HG03575 (cell line): ENCODE data around the gene TMEM116.
"Not testable (repeated sequence)": the region's sequence is repeated elsewhere in the genome, so short reads cannot be mapped to it uniquely, and the experiment has no call there.

Experiments used
- ATAC-seq: cut with Tn5 transposase; IDR thresholded peaks from one replicate; pipeline ENCODE4 v1.9.1; 2021; ENCODE audit not compliant: unreplicated experiment, insufficient number of reproducible peaks, low FRiP score; ENCODE audit errors: extremely low read depth

The TMEM116 gene

GRCh38 chr12:112012775-112013600 lies at the start of gene TMEM116, which contains the start of gene ERP29:
TMEM116 (minus strand) TSS chr12:112013165; CDS start chr12:112005270, 7,895 bp downstream.
ERP29 (plus strand) TSS chr12:112013426; CDS start chr12:112013466, 40 bp downstream.
- no peak for ATAC-seq

DNA sequence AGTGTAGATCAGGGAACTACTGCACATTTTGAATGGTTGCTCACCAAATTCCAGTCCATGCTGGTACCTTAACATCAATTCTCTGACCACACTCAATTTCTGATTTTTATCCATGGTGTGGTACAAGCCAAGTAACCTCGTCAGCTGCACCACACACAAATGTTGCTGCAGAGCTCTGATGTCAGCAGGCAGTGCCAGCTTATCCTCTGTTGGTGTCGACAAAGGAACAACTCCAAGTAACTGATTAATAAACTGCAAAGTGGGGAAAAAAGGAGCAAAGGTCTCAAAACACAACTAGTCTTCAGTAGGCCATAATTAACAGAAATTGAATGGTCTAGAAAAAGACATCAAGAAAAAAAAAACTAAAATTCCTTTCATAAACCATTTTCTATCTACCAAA lies 48.2 kb upstream of the TMEM116 start:
- ATAC-seq: no peak

DNA sequence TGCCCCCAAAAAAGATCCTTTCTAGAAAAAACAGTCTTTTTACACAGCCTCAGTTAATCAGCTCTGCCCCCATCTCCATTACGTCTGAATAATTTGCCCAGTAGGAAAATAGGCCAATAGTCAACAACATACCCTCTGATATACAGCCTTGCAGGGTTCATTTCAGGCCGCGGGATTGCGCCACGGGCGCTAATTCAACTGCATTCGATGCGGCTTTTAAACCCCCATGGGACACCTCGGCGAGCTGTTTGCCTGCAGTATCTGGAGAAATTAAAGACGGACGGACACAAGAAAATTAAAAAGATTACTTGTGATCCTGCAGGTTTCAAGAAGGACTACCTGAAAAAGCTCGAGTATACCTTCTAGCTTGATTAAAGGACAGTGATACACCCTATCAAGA lies 36.4 kb upstream of the TMEM116 start:
- ATAC-seq: no peak

GRCh38 chr12:112046003-112046402 lies 33.0 kb upstream of the TMEM116 start:
- ATAC-seq: no peak

- not testable (repeated sequence) for ATAC-seq
Observed at GRCh38 chr12:112036614-112037013, 23.6 kb upstream of the TMEM116 start.

DNA sequence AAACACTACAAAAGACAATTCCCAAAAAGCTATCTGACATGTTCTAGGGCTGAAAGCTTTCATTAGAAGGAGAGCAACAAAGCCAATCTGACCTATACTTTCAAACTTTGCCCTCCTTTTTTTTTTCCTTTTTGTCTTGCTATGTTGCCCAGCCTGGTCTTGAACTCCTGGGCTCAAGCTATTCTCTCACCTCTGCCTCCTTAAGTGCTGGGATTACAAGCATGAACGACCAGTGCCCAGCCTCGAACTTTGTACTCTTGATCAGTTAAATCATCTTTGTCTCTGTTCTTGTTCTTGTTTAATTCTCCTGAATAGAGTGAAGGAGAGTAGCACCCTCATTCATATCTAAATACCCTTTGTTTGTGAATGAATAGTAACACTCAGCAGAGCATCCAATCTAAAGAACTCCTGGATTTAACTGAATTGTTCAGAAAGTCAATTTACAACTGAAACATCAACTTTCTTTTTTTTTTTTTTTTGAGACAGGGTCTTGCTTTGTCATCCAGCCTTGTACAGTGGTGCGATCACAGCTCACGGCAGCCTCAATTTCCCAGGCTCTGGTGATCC lies 22.3 kb upstream of the TMEM116 start:
- no peak for ATAC-seq

DNA sequence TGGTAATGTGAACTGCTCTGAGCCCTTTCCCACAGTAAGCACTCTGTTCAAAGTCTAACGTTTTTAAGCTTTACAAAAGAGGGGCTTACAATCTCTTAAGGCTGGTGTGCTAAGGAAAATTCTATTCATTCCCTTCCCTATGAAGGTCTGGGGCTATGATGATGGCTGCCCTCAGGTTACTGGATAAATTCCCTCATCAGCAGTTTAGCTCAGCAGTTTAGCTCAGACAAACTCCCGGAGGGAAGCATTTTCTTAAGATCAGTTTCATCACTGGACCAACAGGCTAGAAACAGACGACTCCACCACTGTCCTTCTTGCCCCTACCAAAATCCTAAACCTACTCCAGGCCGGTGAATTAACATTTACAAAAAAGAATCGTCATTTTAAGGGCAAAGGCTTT lies 19.3 kb upstream of the TMEM116 start:
- ATAC-seq: no peak

DNA sequence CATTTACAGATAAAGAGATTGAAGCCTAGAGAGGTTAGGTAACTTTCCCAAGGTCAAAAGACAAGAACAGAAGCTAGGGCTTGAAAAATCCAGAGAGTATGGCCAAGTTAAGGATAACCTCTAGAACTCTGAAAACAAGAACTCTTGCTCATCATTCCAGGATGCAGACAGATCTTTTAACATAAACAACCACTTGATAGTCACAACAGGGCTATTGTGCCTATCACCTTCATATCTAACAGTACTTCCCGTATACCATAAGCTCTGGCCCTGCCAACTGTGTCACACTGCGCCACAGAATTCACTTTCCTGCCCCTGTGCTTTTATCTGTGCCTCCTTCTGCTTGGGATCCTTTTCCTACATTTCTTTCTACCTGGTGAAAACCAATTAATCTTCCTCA lies 18.5 kb upstream of the TMEM116 start:
- no peak for ATAC-seq

GRCh38 chr12:112029301-112029700 lies 16.3 kb upstream of the TMEM116 start:
- no peak for ATAC-seq

DNA sequence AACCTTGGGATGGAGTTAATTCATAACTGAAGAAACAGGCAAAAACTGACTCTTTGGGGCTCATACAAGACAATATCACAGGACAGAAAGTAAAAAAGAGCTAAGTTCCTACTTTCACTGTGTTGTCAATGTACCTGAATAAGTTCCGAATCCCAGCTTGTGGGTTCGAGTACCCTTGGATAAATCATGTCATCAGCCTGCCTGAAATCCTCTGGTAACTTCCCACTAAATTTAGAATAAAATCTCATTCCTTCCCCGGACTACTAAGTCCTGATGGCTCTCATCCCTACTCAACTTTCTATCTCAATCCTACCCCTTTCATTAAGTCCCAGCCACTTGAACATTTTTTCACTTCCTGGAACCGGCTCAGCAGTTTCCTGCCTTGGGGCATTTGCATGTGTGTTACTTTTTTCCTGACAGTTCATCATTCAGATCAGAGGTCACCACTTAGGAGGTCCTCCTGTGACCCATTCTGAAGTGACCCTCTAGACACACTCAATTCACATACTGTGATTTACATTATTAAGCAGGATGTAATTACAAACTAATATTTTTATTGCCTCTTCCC lies 12.9 kb upstream of the TMEM116 start:
- no peak for ATAC-seq

- ATAC-seq: no peak
Observed at GRCh38 chr12:112023759-112024396, 10.9 kb upstream of the TMEM116 start.

DNA sequence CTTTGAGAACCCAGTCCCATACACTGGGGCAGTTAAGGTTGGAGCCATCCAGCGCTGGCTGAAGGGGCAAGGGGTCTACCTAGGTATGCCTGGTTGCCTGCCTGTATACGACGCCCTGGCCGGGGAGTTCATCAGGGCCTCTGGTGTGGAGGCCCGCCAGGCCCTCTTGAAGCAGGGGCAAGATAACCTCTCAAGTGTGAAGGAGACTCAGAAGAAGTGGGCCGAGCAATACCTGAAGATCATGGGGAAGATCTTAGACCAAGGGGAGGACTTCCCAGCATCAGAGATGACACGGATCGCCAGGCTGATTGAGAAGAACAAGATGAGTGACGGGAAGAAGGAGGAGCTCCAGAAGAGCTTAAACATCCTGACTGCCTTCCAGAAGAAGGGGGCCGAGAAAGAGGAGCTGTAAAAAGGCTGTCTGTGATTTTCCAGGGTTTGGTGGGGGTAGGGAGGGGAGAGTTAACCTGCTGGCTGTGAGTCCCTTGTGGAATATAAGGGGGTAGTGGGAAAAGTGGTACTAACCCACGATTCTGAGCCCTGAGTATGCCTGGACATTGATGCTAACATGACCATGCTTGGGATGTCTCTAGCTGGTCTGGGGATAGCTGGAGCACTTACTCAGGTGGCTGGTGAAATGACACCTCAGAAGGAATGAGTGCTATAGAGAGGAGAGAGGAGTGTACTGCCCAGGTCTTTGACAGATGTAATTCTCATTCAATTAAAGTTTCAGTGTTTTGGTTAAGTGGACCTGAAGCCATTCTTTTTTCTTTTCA lies 9.5 kb upstream of the TMEM116 start:
- no peak for ATAC-seq

- ATAC-seq: no peak
Observed at GRCh38 chr12:112020947-112021457, 8.0 kb upstream of the TMEM116 start.

DNA sequence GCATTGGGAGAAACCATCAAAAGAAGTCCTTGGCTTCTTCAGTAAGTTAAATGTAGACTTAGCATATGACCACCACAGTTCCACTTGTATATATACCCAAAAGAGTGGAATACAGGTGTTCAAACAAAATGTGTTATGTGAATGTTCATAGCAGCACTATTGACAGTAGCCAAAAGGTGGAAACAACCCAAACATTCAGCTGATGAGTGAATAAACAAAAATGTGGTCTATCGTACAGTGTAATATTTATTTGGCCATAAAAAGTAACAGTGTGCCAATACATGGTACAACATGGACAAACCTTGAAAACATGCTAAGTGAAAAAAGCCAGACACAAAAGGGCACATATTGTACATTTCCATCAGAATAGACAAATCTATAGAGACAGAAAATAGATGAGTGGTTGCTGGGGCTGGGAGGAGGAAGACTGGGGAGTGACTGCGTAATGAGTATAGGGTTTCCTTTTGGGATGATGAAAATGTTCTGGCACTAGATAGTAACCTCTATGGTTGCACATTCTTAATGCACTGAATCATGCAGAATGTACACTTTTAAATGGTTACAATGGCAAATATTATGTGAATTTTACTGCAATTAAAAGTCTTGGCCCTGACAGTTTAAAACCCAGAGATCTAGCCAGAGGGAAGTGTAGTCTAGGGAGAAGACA lies 5.7 kb upstream of the TMEM116 start:
- no peak for ATAC-seq

DNA sequence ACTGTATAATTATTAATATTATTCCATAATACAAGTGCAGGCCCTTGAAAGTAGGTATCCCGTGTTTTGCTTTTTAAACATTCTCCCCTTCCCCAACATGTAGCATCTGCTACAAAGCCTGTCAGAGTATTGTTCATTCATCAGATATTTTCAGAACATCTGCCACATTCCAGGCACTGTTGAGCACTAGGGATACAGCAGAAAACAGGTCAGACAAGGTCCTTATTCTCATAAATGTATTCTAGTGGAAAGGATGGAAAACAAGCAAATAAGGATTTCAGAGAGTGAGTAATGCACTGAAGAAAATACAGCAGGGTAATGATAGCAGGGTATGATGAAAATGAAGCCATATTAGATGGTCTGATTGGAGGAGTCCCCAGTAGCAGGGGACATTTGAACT lies 4.1 kb upstream of the TMEM116 start:
- ATAC-seq: no peak

DNA sequence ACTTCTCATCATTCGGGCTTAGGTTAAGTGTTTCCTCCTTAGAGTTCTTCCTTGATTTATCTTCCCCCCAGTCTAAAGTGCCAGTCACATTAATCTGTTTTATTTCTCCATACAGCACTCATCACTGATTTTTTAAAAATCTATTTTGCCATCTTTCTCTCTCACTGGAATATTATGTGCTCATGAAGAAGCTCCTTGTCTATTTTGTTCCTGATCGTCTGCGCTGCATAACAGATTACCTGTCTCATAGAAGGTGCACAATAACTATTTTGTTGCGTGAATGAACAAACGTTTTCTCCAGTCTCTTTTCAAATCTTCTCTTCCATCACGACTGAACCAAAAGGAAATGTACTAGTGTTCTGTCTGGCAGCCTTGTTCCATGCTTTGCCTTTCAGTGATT lies 3.0 kb upstream of the TMEM116 start:
- no peak for ATAC-seq

- ATAC-seq: no peak
Observed at GRCh38 chr12:112013601-112014402, 837 bp upstream of the TMEM116 start.

DNA sequence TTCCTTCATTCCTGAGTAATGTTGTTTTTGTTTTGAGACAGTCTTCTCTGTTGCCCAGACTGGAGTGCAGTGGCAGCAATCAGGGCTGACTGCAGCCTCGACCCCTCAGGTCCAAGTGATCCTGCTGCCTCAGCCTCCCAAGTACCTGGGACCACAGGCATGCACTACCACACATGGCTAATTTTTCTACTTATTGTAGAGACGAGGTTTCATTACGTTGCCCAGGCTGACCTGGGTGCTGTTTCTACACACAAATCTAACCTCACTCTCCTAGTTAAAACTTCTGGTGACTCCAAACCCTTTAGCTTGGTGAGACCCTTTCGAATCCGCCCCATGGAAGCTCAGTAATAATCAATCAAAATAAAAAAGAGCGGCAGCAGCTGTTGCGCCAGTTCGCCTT lies 1.3 kb downstream of the TMEM116 start:
- no peak for ATAC-seq
